Left cardiac atrium (tissue), 4 donors: ENCODE measurements around the gene TOLLIP. TPM values are rescaled to one million over a fixed set of nuclear protein-coding genes. Genes with fewer than 3 reads are reported as not detected.
"Not testable (repeated sequence)": the region's sequence is repeated elsewhere in the genome, so short reads cannot be mapped to it uniquely, and the experiment has no call there.

Experiments
- ATAC-seq, 2 donors: fragments of 200-7000 bp; cut with Tn5 transposase; one replicate each; pipeline ENCODE4 v1.9.1; 2020; ENCODE audit warnings: mild to moderate bottlenecking in 2 of 2, moderate library complexity in 2 of 2
- DNase-seq: peaks from one replicate; pipeline ENCODE4 v3.0.0-alpha.2; 2020
- intact Hi-C, 2 donors: fragments of 100-400 bp; cut with DNase I; formaldehyde crosslinking; loops; one replicate each; pipeline versions ENCODE4 v1.14.1 to v1.15.1; 2022 to 2023
- total RNA-seq, 2 donors: library from RNA; stranded (reverse); fragmentation: NEBNext Ultra II Directional; extraction: Animal tissue kit (Norgen Biotek cat#: 25700); gene quantifications; one replicate each; pipeline ENCODE4 v1.2.1, GENCODE V29; 2021
- donor health status: DM: no; HTN: yes; CAD: no.
- donor health status: DM: no; HTN: yes; CAD: no; lungs with severe emphysema.
- donor health status: DM: yes; HTN: yes; CAD: no.
- donor health status: Dilated cardiomyopathy.

The TOLLIP gene
- total RNA-seq, 2 donors from 2014 or later = 43.4 to 50.8 TPM

DNA sequence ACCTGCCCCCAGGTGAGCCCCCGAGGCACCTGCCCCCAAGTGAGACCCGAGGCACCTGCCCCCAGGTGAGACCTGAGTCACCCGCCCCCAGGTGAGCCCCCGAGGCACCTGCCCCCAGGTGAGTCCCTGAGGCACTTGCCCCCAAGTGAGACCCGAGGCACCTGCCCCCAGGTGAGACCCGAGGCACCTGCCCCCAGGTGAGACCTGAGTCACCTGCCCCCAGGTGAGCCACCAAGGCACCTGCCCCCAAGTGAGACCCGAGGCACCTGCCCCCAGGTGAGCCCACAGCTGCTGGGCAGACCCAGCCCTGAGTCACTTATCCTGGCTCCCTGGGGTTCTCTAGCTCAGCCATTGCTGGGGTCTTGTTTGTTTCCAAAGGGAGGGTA lies 50.4 kb downstream of the TOLLIP start:
- intact Hi-C loops = no loop called here
- ATAC-seq = no peak
- DNase-seq = no peak

DNA sequence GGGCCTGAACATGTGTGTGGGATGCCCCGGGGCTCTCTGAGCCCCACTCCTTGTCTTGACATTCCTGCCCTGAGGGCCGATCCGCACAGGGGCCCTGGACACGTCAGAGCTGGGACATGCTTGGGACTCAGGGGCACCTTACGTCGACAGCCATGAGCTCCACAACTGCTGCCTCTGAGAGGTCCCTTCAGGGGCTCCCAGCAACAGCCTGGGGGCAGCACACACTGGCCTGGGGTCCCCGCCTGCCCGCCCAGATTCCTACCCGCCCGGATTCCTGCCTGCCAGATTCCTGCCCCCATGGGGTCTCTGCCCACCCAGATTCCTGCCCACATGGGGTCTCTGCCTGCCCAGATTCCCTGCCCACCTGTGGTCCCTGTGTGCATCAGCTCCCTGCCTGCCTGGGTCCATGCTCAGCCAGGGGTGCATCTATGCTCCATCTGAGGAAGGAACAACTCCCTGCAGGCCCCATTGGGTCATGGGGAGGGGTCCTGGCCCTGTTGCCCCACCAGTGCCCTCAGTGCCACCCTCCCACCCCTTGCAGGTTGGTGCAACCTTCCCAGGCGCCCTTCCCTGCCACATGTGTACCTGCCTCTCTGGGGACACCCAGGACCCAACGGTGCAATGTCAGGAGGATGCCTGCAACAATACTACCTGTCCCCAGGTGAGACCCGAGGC lies 50.9 kb downstream of the TOLLIP start:
- ATAC-seq (no peak), DNase-seq (no peak)
- intact Hi-C loops = no loop called here

DNA sequence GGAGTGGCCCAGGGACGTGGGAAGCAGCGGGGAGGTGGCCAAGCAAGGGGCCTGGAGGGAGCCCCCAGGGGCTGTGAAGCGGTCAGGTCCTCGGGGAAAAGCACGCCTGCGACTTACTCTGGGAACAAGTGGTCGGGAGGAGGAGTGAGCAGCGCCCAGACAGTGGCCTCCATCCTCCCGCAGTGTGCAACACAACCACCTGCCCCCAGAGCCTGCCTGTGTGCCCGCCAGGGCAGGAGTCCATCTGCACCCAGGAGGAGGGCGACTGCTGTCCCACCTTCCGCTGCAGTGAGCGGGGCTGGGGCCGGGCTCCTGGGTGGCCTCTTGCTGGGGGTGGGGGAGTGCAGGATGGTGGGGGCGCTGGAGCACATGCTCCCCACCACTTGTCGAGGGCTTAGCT lies 51.5 kb downstream of the TOLLIP start:
- ATAC-seq (no peak), DNase-seq (no peak)
- intact Hi-C loops = no loop called here

DNA sequence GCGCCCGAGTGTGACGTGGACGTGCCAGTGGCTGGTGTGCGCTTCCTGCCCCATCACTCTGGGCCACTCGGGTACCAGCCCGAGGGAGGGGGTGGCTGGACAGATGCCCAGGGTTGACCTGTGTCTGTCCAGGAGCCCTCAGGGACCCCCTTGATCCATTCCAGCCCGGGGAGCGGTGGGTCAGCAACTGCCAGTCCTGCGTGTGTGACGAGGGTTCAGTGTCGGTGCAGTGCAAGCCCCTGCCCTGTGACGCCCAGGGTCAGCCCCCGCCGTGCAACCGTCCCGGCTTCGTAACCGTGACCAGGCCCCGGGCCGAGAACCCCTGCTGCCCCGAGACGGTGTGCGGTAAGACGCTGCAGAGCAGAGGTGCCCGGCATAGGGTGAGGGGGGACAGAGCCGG lies 52.1 kb downstream of the TOLLIP start:
- intact Hi-C loops = no loop called here
- no peak for DNase-seq
- no peak for ATAC-seq

DNA sequence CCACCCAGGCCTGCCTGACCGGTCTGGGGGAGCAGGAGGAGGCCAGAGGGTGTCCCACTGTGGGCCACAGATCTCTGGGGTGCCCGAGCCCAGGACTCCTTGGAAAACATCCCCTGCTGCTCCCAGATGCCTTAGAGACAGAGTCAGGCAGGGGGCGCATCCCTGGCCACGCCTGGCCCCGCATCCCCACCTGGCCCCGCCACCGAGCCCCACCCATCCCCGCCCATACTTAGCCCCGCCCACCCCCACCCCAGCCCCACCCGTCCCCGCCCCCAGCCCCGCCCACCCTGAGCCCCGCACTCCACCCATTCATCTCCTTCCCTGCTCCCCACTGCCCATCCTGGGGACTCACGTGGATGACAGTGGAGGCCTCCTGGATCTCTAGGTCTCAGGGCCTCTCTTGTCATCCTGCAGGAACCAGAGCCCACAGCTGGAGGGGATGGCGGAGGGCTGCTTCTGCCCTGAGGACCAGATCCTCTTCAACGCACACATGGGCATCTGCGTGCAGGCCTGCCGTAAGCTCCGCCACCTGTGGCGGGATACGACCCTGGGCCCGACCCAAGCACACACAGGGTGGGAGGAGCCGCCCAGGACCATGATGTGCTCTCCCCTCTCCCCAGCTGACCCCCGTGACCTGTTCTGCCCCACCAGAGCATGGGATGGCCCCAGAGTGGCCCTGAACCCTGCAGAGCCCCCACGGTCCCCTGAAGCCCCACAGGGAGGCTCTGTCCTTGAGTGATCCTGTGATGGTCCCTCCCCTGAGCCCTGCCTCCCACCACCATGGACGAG lies 53.0 kb downstream of the TOLLIP start:
- no peak for ATAC-seq
- no peak for DNase-seq
- intact Hi-C loops = no loop called here

DNA sequence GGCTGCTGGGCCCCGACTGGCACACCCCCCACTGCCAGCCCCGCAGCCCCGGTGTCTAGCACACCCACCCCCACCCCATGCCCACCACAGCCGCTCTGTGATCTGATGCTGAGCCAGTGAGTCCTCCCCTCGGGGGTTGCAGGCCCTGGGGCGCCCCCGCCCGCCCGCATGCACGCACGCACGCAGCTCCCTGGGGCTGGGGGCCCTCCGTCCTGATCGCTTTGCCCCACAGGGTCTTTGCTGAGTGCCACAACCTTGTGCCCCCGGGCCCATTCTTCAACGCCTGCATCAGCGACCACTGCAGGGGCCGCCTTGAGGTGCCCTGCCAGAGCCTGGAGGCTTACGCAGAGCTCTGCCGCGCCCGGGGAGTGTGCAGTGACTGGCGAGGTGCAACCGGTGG lies 54.3 kb downstream of the TOLLIP start:
- ATAC-seq (no peak), DNase-seq (no peak)
- intact Hi-C loops = no loop called here

DNA sequence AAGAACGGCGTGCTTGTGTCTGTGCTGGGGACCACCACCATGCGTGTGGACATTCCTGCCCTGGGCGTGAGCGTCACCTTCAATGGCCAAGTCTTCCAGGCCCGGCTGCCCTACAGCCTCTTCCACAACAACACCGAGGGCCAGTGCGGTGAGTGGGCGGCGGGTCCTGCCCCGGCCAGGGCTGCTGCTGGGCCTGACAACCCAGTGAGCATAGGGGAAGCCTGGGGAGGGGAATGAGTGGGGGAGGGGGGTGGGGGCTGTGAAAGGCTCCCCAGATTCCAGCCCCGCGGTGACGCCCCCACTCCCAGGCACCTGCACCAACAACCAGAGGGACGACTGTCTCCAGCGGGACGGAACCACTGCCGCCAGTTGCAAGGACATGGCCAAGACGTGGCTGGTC lies 54.7 kb downstream of the TOLLIP start:
- ATAC-seq (no peak), DNase-seq (no peak)
- intact Hi-C loops = no loop called here

DNA sequence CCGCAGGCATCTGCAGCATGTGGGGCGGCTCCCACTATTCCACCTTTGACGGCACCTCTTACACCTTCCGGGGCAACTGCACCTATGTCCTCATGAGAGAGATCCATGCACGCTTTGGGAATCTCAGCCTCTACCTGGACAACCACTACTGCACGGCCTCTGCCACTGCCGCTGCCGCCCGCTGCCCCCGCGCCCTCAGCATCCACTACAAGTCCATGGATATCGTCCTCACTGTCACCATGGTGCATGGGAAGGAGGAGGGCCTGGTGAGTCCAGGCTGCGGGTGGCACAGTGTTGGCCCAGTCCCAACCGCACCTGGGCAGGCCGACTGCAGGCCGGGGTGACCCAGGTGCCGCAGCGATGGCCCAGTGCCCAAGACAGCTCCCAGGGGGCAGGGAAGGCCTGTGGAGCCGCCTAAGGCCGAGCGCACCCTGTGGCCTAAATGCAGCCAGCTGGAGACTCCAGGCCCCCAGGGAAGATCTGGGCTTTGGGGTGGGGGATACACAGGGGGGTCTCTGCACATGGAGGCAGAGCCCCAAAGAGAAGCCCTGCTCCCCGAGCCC lies 55.3 kb downstream of the TOLLIP start:
- DNase-seq (no peak), ATAC-seq (no peak)
- intact Hi-C loops = no loop called here

DNA sequence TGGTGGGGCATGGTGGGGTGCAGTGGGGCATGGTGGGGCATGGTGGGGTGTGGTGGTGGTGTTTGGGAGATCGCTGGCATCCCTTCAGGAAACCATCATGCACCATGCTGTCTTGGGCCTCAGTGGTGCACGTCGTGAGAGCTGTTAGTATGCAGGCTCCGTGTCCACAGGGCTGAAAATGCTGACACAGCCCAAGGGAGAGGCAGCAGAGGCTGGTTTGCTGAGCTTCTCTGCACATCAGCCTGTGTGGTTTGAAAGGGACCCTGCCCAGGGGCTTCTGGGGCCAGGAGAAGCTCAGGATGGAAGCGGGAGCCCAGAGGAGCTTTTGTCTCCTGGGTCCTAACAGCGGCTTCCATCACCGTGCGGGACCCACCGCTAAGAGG lies 56.3 kb downstream of the TOLLIP start:
- DNase-seq (no peak), ATAC-seq (no peak)
- intact Hi-C loops = no loop called here

DNA sequence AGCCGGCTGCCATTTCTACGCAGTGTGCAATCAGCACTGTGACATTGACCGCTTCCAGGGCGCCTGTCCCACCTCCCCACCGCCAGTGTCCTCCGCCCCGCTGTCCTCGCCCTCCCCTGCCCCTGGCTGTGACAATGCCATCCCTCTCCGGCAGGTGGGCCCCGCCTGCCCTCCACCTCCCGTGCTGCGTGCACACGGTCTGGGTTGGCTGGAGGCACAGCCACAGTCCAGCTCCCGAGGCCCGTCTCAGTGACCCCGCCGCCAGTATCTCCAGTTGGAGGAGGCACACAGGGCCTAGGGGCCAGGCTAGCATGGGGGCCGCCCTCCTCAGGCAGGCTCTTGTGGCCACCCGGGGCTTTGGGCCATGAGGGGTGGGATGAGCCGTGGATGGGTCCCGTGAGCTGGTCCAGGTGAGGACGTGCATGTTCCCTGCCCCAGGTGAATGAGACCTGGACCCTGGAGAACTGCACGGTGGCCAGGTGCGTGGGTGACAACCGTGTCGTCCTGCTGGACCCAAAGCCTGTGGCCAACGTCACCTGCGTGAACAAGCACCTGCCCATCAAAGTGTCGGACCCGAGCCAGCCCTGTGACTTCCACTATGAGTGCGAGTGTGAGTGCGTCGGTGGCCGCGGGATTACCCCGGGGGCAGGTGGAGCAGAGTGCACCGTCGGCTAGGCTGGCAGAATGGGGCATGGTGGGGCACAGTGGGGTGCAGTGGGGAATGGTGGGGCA lies 56.9 kb downstream of the TOLLIP start:
- intact Hi-C loops = no loop called here
- no peak for ATAC-seq

DNA sequence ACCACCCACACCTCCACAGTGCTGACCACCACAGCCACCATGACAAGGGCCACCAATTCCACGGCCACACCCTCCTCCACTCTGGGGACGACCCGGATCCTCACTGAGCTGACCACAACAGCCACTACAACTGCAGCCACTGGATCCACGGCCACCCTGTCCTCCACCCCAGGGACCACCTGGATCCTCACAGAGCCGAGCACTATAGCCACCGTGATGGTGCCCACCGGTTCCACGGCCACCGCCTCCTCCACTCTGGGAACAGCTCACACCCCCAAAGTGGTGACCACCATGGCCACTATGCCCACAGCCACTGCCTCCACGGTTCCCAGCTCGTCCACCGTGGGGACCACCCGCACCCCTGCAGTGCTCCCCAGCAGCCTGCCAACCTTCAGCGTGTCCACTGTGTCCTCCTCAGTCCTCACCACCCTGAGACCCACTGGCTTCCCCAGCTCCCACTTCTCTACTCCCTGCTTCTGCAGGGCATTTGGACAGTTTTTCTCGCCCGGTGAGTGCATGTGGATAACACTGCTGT lies 58.1 kb downstream of the TOLLIP start:
- intact Hi-C loops = no loop called here
- no peak for DNase-seq
- ATAC-seq = no peak

More for the DNA sequence above, 56.9 kb downstream of the TOLLIP start:
- no peak for DNase-seq

DNA sequence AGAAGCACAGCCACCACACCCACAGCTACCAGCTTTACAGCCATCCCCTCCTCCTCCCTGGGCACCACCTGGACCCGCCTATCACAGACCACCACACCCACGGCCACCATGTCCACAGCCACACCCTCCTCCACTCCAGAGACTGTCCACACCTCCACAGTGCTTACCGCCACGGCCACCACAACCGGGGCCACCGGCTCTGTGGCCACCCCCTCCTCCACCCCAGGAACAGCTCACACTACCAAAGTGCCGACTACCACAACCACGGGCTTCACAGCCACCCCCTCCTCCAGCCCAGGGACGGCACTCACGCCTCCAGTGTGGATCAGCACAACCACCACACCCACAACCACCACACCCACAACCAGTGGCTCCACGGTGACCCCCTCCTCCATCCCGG lies 59.0 kb downstream of the TOLLIP start:
- intact Hi-C loops, ATAC-seq, DNase-seq: not testable (repeated sequence)

DNA sequence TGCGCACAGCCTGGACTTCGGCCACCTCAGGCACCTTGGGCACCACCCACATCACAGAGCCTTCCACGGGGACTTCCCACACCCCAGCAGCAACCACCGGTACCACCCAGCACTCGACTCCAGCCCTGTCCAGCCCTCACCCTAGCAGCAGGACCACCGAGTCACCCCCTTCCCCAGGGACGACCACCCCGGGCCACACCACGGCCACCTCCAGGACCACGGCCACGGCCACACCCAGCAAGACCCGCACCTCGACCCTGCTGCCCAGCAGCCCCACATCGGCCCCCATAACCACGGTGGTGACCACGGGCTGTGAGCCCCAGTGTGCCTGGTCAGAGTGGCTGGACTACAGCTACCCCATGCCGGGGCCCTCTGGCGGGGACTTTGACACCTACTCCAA lies 60.5 kb downstream of the TOLLIP start:
- ATAC-seq, DNase-seq, intact Hi-C loops: not testable (repeated sequence)

DNA sequence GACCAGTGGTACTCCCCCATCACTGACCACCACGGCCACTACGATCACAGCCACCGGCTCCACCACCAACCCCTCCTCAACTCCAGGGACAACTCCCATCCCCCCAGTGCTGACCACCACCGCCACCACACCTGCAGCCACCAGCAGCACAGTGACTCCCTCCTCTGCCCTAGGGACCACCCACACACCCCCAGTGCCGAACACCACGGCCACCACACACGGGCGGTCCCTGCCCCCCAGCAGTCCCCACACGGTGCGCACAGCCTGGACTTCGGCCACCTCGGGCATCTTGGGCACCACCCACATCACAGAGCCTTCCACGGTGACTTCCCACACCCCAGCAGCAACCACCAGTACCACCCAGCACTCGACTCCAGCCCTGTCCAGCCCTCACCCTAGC lies 62.4 kb downstream of the TOLLIP start:
- intact Hi-C loops, DNase-seq, ATAC-seq: not testable (repeated sequence)

DNA sequence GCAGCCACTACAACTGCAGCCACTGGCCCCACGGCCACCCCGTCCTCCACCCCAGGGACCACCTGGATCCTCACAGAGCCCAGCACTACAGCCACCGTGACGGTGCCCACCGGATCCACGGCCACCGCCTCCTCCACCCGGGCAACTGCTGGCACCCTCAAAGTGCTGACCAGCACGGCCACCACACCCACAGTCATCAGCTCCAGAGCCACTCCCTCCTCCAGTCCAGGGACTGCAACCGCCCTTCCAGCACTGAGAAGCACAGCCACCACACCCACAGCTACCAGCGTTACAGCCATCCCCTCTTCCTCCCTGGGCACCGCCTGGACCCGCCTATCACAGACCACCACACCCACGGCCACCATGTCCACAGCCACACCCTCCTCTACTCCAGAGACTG lies 63.1 kb downstream of the TOLLIP start:
- ATAC-seq, intact Hi-C loops, DNase-seq: not testable (repeated sequence)

DNA sequence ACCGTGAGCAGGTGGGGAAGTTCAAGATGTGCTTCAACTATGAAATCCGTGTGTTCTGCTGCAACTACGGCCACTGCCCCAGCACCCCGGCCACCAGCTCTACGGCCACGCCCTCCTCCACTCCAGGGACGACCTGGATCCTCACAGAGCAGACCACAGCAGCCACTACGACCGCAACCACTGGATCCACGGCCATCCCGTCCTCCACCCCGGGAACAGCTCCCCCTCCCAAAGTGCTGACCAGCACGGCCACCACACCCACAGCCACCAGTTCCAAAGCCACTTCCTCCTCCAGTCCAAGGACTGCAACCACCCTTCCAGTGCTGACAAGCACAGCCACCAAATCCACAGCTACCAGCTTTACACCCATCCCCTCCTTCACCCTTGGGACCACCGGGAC lies 63.7 kb downstream of the TOLLIP start:
- DNase-seq, intact Hi-C loops, ATAC-seq: not testable (repeated sequence)

DNA sequence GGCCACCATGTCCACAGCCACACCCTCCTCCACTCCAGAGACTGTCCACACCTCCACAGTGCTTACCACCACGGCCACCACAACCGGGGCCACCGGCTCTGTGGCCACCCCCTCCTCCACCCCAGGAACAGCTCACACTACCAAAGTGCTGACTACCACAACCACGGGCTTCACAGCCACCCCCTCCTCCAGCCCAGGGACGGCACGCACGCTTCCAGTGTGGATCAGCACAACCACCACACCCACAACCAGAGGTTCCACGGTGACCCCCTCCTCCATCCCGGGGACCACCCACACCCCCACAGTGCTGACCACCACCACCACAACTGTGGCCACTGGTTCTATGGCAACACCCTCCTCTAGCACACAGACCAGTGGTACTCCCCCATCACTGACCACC lies 64.9 kb downstream of the TOLLIP start:
- DNase-seq, ATAC-seq, intact Hi-C loops: not testable (repeated sequence)

DNA sequence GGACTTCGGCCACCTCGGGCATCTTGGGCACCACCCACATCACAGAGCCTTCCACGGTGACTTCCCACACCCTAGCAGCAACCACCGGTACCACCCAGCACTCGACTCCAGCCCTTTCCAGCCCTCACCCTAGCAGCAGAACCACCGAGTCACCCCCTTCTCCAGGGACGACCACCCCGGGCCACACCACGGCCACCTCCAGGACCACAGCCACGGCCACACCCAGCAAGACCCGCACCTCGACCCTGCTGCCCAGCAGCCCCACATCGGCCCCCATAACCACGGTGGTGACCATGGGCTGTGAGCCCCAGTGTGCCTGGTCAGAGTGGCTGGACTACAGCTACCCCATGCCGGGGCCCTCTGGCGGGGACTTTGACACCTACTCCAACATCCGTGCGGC lies 65.9 kb downstream of the TOLLIP start:
- intact Hi-C loops, ATAC-seq, DNase-seq: not testable (repeated sequence)

DNA sequence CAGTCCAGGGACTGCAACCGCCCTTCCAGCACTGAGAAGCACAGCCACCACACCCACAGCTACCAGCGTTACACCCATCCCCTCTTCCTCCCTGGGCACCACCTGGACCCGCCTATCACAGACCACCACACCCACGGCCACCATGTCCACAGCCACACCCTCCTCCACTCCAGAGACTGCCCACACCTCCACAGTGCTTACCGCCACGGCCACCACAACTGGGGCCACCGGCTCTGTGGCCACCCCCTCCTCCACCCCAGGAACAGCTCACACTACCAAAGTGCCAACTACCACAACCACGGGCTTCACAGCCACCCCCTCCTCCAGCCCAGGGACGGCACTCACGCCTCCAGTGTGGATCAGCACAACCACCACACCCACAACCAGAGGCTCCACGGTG lies 66.7 kb downstream of the TOLLIP start:
- intact Hi-C loops, ATAC-seq, DNase-seq: not testable (repeated sequence)

DNA sequence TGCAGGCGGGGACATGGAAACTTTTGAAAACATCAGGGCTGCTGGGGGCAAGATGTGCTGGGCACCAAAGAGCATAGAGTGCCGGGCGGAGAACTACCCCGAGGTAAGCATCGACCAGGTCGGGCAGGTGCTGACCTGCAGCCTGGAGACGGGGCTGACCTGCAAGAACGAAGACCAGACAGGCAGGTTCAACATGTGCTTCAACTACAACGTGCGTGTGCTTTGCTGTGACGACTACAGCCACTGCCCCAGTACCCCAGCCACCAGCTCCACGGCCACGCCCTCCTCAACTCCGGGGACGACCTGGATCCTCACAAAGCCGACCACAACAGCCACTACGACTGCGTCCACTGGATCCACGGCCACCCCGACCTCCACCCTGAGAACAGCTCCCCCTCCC lies 67.1 kb downstream of the TOLLIP start:
- no peak for ATAC-seq
- intact Hi-C loops = no loop called here
- DNase-seq = no peak
